IPS-18c (cell line): ENCODE results near the gene TRABD2A.

Experiments
- H3K4me3 ChIP-seq: 2 replicates; pipeline ENCODE4 v1.7.0; 2013; ENCODE audit warnings: low read depth, mild to moderate bottlenecking, low read length, moderate library complexity; ENCODE audit not compliant: insufficient read depth
- H3K9me3 ChIP-seq: one replicate; pipeline ENCODE4 v1.6.1; 2013; ENCODE audit warnings: mild to moderate bottlenecking, low read length, moderate library complexity; ENCODE audit not compliant: control insufficient read depth, insufficient read depth

Gene TRABD2A

DNA sequence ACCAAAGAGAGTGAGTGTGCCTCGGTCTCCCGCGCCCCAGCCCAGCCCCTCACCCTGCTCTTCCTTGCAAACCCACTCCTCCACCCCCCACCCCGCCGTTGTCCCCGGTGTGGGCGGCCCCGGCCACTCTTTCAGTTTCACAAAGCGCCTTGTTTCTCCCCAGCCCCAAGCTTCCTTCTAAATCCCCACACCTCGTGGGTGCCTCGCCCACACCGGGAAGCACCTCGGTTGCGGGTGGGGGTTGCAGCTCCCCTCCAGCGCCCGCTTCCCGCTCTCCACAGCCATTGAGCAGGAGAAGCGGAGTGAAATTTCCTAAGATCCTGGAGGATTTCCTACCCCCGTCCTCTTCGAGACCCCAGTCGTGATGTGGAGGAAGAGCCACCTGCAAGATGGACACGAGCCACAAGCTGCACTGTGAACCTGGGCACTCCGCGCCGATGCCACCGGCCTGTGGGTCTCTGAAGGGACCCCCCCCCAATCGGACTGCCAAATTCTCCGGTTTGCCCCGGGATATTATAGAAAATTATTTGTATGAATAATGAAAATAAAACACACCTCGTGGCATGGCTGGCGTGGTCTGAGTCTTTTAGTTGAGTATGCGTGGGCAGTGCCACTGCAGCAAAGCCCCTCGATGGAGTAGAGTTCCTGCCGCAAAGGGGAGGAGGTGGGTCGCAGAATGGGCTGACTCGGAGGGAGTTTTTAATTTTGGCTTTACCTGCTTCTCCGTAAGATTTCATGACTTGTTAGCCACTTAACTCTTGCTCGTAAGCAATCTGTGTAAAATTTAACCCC, 25.4 kb upstream of the TRABD2A start:
- peaks cover 5% of the 10 kb centered on the region for H3K9me3 ChIP-seq
- peak overlapping the region; percentile 96 for H3K4me3 ChIP-seq

DNA sequence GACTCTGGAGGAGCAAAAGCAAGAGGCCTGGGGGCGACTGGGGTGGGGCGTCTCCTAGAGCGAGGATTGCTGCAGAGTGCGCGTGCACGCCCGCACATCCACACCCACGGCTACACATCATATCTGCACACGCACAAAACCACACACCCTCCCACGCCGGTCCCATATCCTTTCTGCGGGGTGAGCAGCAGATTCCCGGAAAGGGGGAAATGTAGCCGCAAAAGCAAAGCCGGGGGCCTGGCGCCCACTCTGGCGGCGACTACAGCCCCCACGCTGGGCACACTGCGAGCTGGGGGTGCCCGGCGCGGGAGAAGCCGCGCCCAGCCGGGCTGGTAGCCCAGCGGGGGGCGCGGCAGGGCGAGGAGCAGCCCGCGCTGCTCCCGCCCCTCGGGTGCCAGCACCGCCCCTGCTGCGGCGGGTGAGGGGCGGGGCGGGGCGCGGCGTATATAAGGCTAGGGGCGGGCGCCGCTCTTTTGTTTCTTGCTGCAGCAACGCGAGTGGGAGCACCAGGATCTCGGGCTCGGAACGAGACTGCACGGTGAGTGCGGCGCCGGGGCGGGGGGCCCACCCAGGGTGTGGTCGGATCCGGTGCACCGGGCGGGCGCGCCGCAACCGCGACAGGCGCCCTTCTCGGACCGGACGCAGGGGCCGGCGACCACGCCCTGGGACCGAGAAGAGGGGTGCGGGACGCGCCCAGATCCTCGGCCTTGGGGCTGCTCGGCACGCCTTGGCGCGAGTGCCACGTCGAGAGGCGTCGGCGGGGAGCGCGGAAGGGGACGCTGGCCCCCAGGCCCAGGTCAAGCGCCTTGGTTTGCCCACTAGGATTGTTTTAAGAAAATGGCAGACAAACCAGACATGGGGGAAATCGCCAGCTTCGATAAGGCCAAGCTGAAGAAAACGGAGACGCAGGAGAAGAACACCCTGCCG, 24.6 kb upstream of the TRABD2A start, which contains the start of gene TMSB10:
Gene TMSB10 (plus strand): TSS at position 476 of the 927 bp plus-strand sequence.
- Histone ChIP-seq H3K9me3 (peaks cover 5% of the 10 kb centered on the region), H3K4me3 (peak within 1 kb of the TSS; percentile 96)

DNA sequence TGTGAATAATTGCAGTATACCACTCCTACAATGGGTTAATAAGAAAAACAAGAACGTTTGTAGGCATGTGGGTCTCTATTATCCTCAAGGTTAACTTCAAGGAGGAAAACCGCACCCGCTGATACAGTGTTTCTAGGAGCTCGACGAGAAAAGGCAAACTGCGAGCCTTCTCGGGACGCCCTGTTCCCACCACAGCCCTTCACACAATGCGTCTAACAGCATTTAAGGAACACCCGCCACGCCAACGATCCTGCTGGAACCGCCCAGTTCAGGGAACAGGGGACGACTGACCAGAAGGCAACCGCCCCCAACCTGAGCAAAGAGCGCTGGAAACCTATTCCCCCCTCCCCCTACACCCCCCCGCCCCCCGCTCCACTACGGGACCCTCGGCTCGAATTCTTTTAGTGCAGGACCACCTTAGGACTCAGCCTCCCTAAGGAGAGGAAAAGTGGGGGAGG, 23.9 kb upstream of the TRABD2A start:
- peaks cover 3% of the 10 kb centered on the region for H3K9me3 ChIP-seq
- H3K4me3 ChIP-seq, result peak overlapping the region; percentile 96

GRCh38 chr2:84904151-84904550, 23.3 kb upstream of the TRABD2A start:
- H3K4me3 ChIP-seq, result no peak overlapping the region; the same call in 1 of the 2 replicates
- H3K9me3 ChIP-seq, result peaks cover 2% of the 10 kb centered on the region

DNA sequence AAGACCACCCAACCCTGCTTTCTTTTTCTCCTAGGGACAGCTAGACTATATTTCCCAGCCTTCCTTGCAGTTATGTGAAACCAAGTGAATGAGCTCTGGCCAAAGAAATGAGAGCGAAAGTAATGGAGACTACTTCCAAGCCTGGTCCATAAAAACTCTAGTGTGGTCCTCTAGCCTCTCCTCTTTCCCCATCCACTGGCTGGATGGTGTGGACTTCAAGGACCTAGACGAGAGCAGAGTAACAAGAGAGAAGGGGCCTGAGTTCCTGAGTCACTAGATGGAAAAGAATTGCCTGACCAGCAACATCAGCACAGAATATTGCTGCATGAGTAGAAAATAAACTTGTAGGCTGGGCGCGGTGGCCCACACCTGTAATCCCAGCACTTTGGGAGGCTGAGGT, 21.6 kb upstream of the TRABD2A start:
- Histone ChIP-seq H3K9me3 (no peaks in the 10 kb centered on the region), H3K4me3 (no peak overlapping the region)

DNA sequence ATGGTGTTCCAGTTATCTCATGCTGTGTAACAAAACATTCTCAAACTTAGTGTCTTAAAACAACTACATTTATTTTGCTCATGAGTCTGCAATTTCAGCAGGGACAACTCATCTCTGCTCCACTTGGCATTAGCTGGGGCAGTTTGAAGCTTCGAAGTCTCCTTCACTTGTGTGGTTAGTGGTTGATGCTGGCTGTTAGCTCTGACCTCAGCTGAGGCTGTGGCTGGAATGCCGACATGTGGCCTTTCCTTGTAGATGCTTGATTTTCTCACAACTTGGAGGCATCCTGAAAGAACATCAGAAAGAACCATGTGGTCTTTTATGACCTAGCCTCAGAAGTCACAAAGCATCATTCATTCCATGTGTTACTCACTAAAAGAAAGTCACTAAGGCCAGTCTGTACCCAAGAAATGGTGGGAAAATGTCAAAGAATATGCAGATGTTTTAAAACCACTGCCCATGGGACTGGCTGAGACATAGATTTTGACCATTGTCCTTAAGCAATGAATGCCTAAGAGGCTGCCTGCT, 20.8 kb upstream of the TRABD2A start:
- H3K4me3 ChIP-seq, result no peak overlapping the region
- no peaks in the 10 kb centered on the region for H3K9me3 ChIP-seq

- H3K9me3 ChIP-seq, result no peaks in the 10 kb centered on the region
- no peak overlapping the region for H3K4me3 ChIP-seq
Observed at GRCh38 chr2:84900971-84901370, 20.1 kb upstream of the TRABD2A start.

DNA sequence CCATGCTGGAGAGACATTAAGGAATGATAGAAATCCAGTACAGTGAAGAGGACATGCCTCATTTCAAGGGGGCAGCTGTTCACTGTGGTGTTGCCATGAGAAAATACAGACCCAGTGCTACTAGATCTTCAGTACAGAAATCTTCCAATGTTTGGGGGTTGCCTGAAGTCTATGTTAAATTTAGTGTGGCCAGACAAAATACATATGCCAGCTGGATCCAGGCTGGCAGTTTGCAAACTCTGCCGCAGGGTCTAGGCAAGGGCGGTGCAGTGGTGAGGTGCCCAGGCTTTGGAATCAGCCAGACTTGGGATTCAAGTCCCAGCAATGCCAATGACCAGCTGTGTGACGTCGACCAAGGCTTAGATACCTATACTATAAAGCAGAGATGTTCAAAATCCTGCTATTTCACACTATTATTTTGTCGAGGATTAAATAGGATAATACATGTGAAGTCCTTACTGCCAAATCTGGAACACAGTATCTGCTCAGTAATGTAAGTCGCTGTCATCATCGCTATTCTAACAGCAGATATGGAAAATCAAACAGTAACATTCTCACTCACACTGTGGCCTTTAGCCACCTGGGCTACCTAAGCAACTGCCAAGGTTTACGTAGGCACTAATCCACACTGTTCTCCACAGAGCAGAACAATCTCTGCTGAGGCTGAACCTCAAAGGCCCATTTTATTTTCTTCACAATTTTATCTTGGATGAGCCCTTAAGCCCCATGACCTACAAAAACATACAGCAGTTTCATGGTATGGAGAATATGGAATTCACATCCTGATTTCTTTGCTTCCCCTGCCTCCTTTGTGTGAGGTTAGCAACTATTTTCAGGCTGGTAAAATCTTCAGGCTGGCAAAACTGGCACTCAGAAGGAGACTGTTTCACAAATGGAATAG, 18.7 kb upstream of the TRABD2A start:
- H3K9me3 ChIP-seq, result no peaks in the 10 kb centered on the region
- no peak overlapping the region for H3K4me3 ChIP-seq

- no peak overlapping the region for H3K4me3 ChIP-seq
- H3K9me3 ChIP-seq, result no peaks in the 10 kb centered on the region
Observed at GRCh38 chr2:84897773-84898172, 16.9 kb upstream of the TRABD2A start.

DNA sequence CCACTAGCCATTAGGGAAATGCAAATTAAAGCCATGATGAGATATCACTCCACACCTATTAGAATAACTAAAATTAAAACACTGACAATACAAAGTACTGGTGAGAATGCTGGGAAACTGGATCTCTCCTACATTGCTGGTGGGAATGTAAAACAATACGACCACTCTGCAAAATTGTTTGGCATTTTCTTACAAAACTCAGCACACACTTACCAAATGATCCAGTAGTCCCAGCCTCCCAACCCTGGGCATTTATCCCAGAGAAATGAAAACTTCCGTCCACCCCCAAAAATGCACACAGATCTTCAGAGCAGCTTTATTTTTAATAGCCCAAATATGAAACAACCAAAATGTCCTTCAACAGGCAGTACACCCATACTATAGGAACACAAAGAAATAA, 15.7 kb upstream of the TRABD2A start:
- H3K4me3 ChIP-seq, result no peak overlapping the region
- no peaks in the 10 kb centered on the region for H3K9me3 ChIP-seq

DNA sequence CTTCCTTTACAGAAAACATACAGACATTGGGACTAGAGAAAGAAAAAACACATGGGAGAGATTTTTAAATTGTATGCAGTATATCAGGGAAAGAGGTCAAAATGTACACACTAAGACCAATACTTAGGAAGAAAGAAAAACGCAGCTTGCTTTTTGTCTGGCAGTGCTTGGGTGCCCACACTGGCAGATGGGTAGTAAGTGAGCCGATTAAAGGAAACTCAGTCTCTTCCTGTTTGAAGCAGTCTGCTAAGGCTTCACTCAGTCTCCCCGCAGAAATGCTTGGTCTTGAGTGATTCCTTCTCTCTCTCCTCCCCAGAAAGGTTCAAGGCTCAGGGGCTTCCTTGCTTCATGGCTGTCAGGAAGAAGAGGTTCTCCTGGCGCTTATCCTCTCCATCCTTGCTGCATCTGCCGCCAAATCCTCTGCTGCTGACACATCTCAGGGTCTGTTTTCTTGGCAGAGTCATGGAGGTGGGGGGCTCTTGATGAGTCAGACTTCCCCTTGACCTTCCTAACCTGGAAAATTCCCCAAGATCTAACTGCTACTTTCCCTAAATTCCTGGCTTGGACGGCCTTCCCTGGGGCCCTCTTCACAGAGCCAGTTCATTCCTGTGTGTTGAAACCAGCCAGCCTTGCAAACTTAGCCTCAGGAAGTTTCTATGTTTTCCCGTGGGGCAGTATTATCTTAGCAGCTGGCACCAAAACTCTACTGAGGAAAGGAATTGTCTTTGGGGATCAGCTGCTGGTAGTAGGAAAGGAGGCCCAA, 14.1 kb upstream of the TRABD2A start:
- Histone ChIP-seq H3K4me3 (no peak overlapping the region), H3K9me3 (no peaks in the 10 kb centered on the region)

GRCh38 chr2:84894131-84894586, 13.3 kb upstream of the TRABD2A start:
- Histone ChIP-seq H3K4me3 (no peak overlapping the region), H3K9me3 (no peaks in the 10 kb centered on the region)

GRCh38 chr2:84891355-84892010, 10.6 kb upstream of the TRABD2A start:
- Histone ChIP-seq H3K4me3 (no peak overlapping the region), H3K9me3 (no peaks in the 10 kb centered on the region)

- no peaks in the 10 kb centered on the region for H3K9me3 ChIP-seq
- H3K4me3 ChIP-seq, result no peak overlapping the region
Observed at GRCh38 chr2:84889332-84889731, 8.4 kb upstream of the TRABD2A start.

DNA sequence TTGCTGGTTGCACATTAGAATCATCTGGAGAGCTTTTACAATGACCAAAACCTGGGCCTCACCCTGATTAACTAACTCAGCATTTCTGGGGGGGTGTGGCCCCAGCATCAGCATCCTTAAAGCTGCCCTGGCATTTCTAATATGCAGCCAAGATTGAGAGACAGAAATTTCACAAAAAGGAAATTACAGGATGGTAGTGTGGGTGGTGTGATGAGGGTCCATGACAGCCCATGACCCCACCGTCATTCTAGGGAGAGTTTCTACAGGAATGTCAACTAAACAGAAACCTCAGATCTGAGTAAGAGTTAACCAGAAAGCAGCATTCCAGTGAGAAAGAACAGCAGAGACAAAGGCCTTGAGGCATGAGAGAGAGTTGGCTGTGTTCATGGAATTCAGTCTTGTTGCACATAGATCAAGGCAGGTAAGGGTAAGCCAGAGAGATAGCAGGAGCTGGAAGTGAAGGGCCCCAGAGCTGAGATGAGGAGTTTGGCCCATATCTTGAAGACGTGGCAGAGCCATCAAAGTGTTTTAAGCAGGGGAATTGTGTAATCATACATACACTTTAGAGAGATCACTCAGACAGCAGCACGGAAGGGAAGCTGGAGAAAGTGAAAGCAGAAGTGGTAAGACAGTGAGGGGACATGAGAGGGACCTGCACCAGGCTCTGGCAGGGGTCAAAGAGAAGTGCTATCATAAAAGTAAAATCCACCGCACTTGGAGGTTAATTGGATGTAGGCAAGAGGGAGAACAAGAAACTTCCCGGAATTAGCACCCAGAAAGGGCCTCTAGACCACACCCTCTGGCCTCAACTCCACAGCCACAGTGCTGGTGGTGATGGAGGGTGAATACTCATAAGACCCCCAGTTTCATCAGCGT, 7.8 kb upstream of the TRABD2A start:
- no peaks in the 10 kb centered on the region for H3K9me3 ChIP-seq
- no peak overlapping the region for H3K4me3 ChIP-seq
